A549 (cell line): Measurements from ENCODE around the gene HYOU1. TPM values are rescaled to one million over a fixed set of nuclear protein-coding genes. Genes with fewer than 3 reads are reported as not detected.

Experiments
- ATAC-seq, 2 experiments: fragments of 200-7000 bp in 1 of 2; fragments of >200 bp in 1 of 2; cut with Nextera tagmentation in 1 of 2; cut with Tn5 transposase in 1 of 2; 3 replicates each; pipeline versions ENCODE4 v1.8.0 to v1.9.1; 2018 to 2020; ENCODE audit warnings: mild to moderate bottlenecking in 1 of 2, moderate library complexity in 1 of 2
- CTCF ChIA-PET: fragments of 300-600 bp; sonication (Branson Sonifier 250); formaldehyde crosslinking; extraction: SDS; loops from one replicate; lab custom pipeline; 2021; ENCODE audit warnings: antibody characterized with exemption, inconsistent platforms; lab: Yijun Ruan, JAX
- POLR2A ChIA-PET: fragments of 350-600 bp; formaldehyde crosslinking; extraction: SDS; loops from one replicate; lab custom pipeline; 2021; ENCODE audit warnings: antibody characterized with exemption, inconsistent platforms; lab: Yijun Ruan, JAX
- DNase-seq, 2 experiments: peaks; one replicate each; pipeline versions ENCODE4 v3.0.0 to v3.0.0-alpha.2; 2011 to 2016; ENCODE audit warnings: low read depth in 1 of 2, low spot score in 1 of 2
- FAIRE-seq: peaks from 2 replicates; lab custom pipeline; 2011; peaks lifted over from hg19 to GRCh38; lab: Jason Lieb, UNC
- H3K27ac ChIP-seq, 2 experiments: fragments of >200 bp; sonication (Bioruptor Twin); formaldehyde crosslinking; 3 replicates each; pipeline ENCODE4 v1.5.1; 2016 to 2017
- H3K4me1 ChIP-seq: fragments of >200 bp; sonication (Bioruptor Twin); formaldehyde crosslinking; 3 replicates; pipeline ENCODE4 v1.6.1; 2016
- H3K4me2 ChIP-seq: fragments of >200 bp; sonication (Bioruptor Twin); formaldehyde crosslinking; 3 replicates; pipeline ENCODE4 v1.6.1; 2016
- H3K4me3 ChIP-seq: fragments of >200 bp; sonication (Bioruptor Twin); formaldehyde crosslinking; 3 replicates; pipeline ENCODE4 v1.5.1; 2016
- H3K9me3 ChIP-seq: fragments of >200 bp; sonication (Bioruptor Twin); formaldehyde crosslinking; 3 replicates; pipeline ENCODE4 v1.6.1; 2016
- ATOH8 ChIP-seq: fragments of 250-450 bp; sonication (Bioruptor Pico); IDR thresholded peaks from 2 replicates; pipeline ENCODE4 v1.5.0; 2020; ENCODE audit warnings: low read depth, mild to moderate bottlenecking, moderate library complexity
- BCL3 ChIP-seq: fragments of >200 bp; sonication (Bioruptor Twin); formaldehyde crosslinking; IDR thresholded peaks from 3 replicates; pipeline ENCODE4 v1.6.1; 2016
- CBX2 ChIP-seq: fragments of 200-600 bp; sonication (generic); IDR thresholded peaks from 2 replicates; pipeline ENCODE4 v1.6.1; 2016; ENCODE audit warnings: low read depth, mild to moderate bottlenecking, borderline replicate concordance
- CEBPB ChIP-seq, 2 experiments: fragments of >200 bp in 1 of 2; sonication (Bioruptor Twin) in 1 of 2; formaldehyde crosslinking in 1 of 2; IDR thresholded peaks; 2 replicates each; pipeline ENCODE4 v1.6.1; 2012 to 2016
- ELK1 ChIP-seq: fragments of 150-350 bp; IDR thresholded peaks from 2 replicates; pipeline ENCODE4 v1.6.1; 2014; ENCODE audit warnings: low read depth, mild to moderate bottlenecking, low read length
- FOSL2 ChIP-seq, 2 experiments: fragments of 450-650 bp in 1 of 2; fragments of >200 bp in 1 of 2; sonication (Bioruptor Twin) in 1 of 2; formaldehyde crosslinking; IDR thresholded peaks; 2 replicates each; pipeline versions ENCODE4 v1.5.0 to v1.6.1; 2016 to 2020; ENCODE audit warnings: mild to moderate bottlenecking in 1 of 2, moderate library complexity in 1 of 2
- HEYL ChIP-seq: fragments of 250-450 bp; sonication (Bioruptor Pico); IDR thresholded peaks from 2 replicates; pipeline ENCODE4 v1.8.0; 2021; ENCODE audit warnings: mild to moderate bottlenecking, moderate library complexity
- HOXB13 ChIP-seq: fragments of 250-450 bp; sonication (Bioruptor Pico); IDR thresholded peaks from 2 replicates; pipeline ENCODE4 v1.5.0; 2020; ENCODE audit warnings: low read depth, mild to moderate bottlenecking, moderate library complexity
- KDM1A ChIP-seq: fragments of 200-600 bp; sonication (generic); IDR thresholded peaks from 2 replicates; pipeline ENCODE4 v1.6.1; 2016; ENCODE audit warnings: low read depth, mild to moderate bottlenecking
- MAFK ChIP-seq: fragments of 450-650 bp; IDR thresholded peaks from 2 replicates; pipeline ENCODE4 v1.6.1; 2014; ENCODE audit not compliant: partially characterized antibody
- MYC ChIP-seq: IDR thresholded peaks from 2 replicates; pipeline ENCODE4 v1.6.1; 2012; ENCODE audit warnings: mild to moderate bottlenecking, inconsistent platforms, low read length, improper control_type of control experiment, borderline replicate concordance
- NFE2L2 ChIP-seq: fragments of 150-350 bp; conservative IDR thresholded peaks from 2 replicates; pipeline ENCODE4 v1.6.1; 2014; ENCODE audit warnings: low read length
- NPAS2 ChIP-seq: fragments of 250-450 bp; sonication (Bioruptor Pico); IDR thresholded peaks from 2 replicates; pipeline ENCODE4 v1.8.0; 2022; ENCODE audit warnings: mild to moderate bottlenecking, moderate library complexity, borderline replicate concordance
- POLR2A ChIP-seq: IDR thresholded peaks from 2 replicates; pipeline ENCODE4 v1.6.1; 2012; ENCODE audit warnings: mild to moderate bottlenecking, low read length
- POLR2AphosphoS2 ChIP-seq: conservative IDR thresholded peaks from 2 replicates; pipeline ENCODE4 v1.6.1; 2012; ENCODE audit warnings: low read length, improper control_type of control experiment, inconsistent platforms
- RAD21 ChIP-seq, 2 experiments: fragments of >200 bp in 1 of 2; sonication (Bioruptor Twin) in 1 of 2; formaldehyde crosslinking in 1 of 2; IDR thresholded peaks in 1 of 2; conservative IDR thresholded peaks in 1 of 2; 2 replicates in 1 of 2; 3 replicates in 1 of 2; pipeline ENCODE4 v1.6.1; 2012 to 2018; ENCODE audit warnings: inconsistent platforms in 1 of 2
- TFCP2L1 ChIP-seq: fragments of 250-450 bp; sonication (Bioruptor Pico); IDR thresholded peaks from 2 replicates; pipeline ENCODE4 v1.5.0; 2021; ENCODE audit warnings: mild to moderate bottlenecking
- TP53 ChIP-seq: fragments of 250-450 bp; sonication (Bioruptor Pico); IDR thresholded peaks from 2 replicates; pipeline ENCODE4 v1.5.0; 2021; ENCODE audit warnings: mild to moderate bottlenecking, moderate library complexity
- ZFP36 ChIP-seq: fragments of 450-650 bp; IDR thresholded peaks from 2 replicates; pipeline ENCODE4 v1.6.1; 2014; ENCODE audit warnings: borderline replicate concordance; ENCODE audit not compliant: partially characterized antibody
- WGBS: methylation state at CpG from one replicate; pipeline ENCODE4 v1.1.6; 2017; ENCODE audit errors: missing lambda C conversion rate; 5-methylcytosine and 5-hydroxymethylcytosine counted together
- polyA plus RNA-seq, 4 experiments: library from polyadenylated mRNA; depleted of rRNA in 3 of 4; stranded (reverse); fragments of >200 nt; fragmentation: RNase III in 1 of 4; extraction: RNeasy Plus Mini Kit Qiagen cat#74134 plus additional on column Dnase treatment in 1 of 4; gene quantifications; 2 replicates in 3 of 4; 3 replicates in 1 of 4; pipeline ENCODE4 v1.2.3, GENCODE V29; 2011 to 2017
- TF ChIP-seq, protein P1 (sequence below): fragments of 250-450 bp; sonication (Bioruptor Pico); IDR thresholded peaks from 2 replicates; pipeline ENCODE4 v1.5.0; 2021; ENCODE audit warnings: mild to moderate bottlenecking, moderate library complexity, borderline replicate concordance
- TF ChIP-seq, protein P2 (sequence below): IDR thresholded peaks from 2 replicates; pipeline ENCODE4 v1.6.1; 2012
- TF ChIP-seq, protein P3 (sequence below): IDR thresholded peaks from 2 replicates; pipeline ENCODE4 v1.6.1; 2012

Gene HYOU1
- polyA plus RNA-seq, 2 of the 4 experiments (the other 2 are of a cell fraction) = 44.8 to 83.1 TPM

DNA sequence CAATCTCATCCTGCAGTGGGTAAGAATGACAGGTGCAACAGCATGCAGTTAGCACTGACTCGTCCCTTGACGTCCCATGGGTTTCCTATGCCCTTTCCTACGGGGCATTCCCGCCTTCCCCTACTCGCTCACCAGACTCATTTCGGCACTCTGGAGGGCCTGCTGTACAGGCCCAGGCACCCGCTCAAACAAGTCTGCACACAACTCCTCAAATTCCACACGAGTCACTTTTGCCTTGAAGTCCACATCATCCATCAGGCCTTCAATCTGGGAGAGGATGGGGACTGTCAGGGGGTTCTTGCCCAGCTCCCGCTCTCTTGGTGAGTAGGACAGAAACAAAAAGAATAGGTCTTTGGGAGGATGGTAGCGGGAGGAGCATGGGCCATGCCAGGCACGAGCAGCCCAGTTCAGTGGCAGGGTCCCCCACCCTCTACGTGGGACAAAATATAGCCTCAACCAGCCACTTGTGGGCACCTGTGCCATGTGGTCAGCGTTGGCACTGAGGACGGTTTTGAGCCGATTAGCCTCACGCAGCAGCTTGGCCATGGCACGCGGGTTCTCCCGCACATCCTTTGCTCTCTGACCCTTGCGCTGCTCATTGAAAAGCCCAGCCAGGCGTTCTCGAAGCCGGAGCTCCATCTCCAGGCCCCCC lies 4.7 kb downstream of the HYOU1 start (continued):
- TF ChIP-seq BCL3 (no peak), HOXB13 (CRISPR knock-in tag) (no peak), ZFP36 (no peak)

- Histone ChIP-seq H3K4me1 (peaks cover 5% of the 10 kb centered on the region; the same call in 2 of the 3 replicates), H3K4me2 (no peak overlapping the region), H3K4me3 (no peak overlapping the region), H3K27ac (no peak overlapping the region), H3K9me3 (no peaks in the 10 kb centered on the region)
- FAIRE-seq (no peak), ATAC-seq (no peak), DNase-seq (no peak)
- 88% methylated on average over 14 of the region's 17 CpGs for WGBS
- TF ChIP-seq NPAS2 (CRISPR knock-in tag) = no peak
- no peak for TF ChIP-seq RAD21 (conservative IDR thresholded peaks at IDR 0.05 in 1 of 2, IDR thresholded peaks at IDR 0.05 in 1 of 2)
- no peak for TF ChIP-seq ATOH8 (CRISPR knock-in tag)
- no peak for TF ChIP-seq MAFK
- TF ChIP-seq CEBPB (IDR thresholded peaks at IDR 0.05) = no peak
- no peak for TF ChIP-seq HOXB13 (CRISPR knock-in tag)
- no peak for TF ChIP-seq KDM1A
- no peak for TF ChIP-seq ELK1
- TF ChIP-seq, protein P1, sequence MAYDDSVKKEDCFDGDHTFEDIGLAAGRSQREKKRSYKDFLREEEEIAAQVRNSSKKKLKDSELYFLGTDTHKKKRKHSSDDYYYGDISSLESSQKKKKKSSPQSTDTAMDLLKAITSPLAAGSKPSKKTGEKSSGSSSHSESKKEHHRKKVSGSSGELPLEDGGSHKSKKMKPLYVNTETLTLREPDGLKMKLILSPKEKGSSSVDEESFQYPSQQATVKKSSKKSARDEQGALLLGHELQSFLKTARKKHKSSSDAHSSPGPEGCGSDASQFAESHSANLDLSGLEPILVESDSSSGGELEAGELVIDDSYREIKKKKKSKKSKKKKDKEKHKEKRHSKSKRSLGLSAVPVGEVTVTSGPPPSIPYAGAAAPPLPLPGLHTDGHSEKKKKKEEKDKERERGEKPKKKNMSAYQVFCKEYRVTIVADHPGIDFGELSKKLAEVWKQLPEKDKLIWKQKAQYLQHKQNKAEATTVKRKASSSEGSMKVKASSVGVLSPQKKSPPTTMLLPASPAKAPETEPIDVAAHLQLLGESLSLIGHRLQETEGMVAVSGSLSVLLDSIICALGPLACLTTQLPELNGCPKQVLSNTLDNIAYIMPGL (CRISPR knock-in tag) = no peak
- ChIA-PET CTCF (interaction anchor here (0.9 kb wide), 1 partner anchor 121 kb away, joined by 4 read pairs; no protein-coding TSS in a partner anchor), POLR2A (no interaction called here)
Observed at GRCh38 chr11:119051440-119052162, 5.4 kb downstream of the HYOU1 start.

DNA sequence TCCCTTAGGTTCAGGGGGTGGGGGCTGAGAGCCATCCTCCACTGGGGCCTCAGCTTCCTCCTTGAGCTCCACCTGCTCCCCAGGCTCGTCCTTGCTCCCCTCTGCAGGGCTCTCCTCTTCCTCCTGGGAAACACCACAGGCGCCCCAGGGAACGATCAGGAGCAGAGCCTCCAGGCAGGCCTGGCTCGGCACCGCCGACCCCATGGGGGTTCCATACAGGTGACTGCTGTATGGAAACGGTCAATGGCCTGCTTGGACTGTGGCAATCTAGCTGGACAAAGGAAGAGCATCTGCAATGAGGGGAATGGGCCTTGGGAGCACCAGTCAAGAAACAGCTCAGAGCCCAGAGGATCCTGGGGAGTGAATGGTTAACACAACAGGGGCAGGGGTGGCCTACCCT lies 7.9 kb downstream of the HYOU1 start:
- H3K27ac ChIP-seq = no peak overlapping the region
- WGBS = 94% methylated on average over 6 of the region's 7 CpGs
- TF ChIP-seq NFE2L2 (no peak), TP53 (CRISPR knock-in tag) (no peak), TFCP2L1 (CRISPR knock-in tag) (no peak), NPAS2 (CRISPR knock-in tag) (no peak), POLR2AphosphoS2 (no peak), POLR2A (no peak), MYC (no peak), BCL3 (no peak), FOSL2 (IDR thresholded peaks at IDR 0.05) (no peak), FOSL2 (CRISPR knock-in tag; IDR thresholded peaks at IDR 0.05) (no peak), HEYL (CRISPR knock-in tag) (no peak), MAFK (no peak), CBX2 (no peak), ATOH8 (CRISPR knock-in tag) (no peak), ZFP36 (no peak)
- TF ChIP-seq, protein P2, sequence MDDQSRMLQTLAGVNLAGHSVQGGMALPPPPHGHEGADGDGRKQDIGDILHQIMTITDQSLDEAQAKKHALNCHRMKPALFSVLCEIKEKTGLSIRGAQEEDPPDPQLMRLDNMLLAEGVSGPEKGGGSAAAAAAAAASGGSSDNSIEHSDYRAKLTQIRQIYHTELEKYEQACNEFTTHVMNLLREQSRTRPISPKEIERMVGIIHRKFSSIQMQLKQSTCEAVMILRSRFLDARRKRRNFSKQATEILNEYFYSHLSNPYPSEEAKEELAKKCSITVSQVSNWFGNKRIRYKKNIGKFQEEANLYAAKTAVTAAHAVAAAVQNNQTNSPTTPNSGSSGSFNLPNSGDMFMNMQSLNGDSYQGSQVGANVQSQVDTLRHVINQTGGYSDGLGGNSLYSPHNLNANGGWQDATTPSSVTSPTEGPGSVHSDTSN = no peak
- TF ChIP-seq, protein P3, sequence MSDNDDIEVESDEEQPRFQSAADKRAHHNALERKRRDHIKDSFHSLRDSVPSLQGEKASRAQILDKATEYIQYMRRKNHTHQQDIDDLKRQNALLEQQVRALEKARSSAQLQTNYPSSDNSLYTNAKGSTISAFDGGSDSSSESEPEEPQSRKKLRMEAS = no peak

More for the DNA sequence above, 7.9 kb downstream of the HYOU1 start:
- FAIRE-seq (no peak), ATAC-seq (no peak), DNase-seq (no peak)
- ChIA-PET CTCF (interaction anchor here (3.2 kb wide), 1 partner anchor 18 kb away, joined by 11 read pairs; the partner anchor contains the start of gene SLC37A4), POLR2A (no interaction called here)
- Histone ChIP-seq H3K4me1 (no peaks in the 10 kb centered on the region), H3K4me3 (no peak overlapping the region), H3K9me3 (no peaks in the 10 kb centered on the region), H3K4me2 (no peak overlapping the region)
